HG03442 (cell line): ENCODE data around the gene GNAS-AS1.

ENCODE experiments used
- ATAC-seq: cut with Tn5 transposase; IDR thresholded peaks from one replicate; pipeline ENCODE4 v1.9.1; 2021; ENCODE audit warnings: mild to moderate bottlenecking, moderate library complexity; ENCODE audit not compliant: unreplicated experiment

GNAS-AS1 gene

GRCh38 chr20:58787211-58788005, 63.3 kb downstream of the GNAS-AS1 start:
- no peak for ATAC-seq

- no peak for ATAC-seq
These were observed 66.2 kb downstream of the GNAS-AS1 start for GRCh38 chr20:58784321-58785074.

GRCh38 chr20:58783511-58784011, 67.1 kb downstream of the GNAS-AS1 start:
- no peak for ATAC-seq

GRCh38 chr20:58781138-58781537, 69.6 kb downstream of the GNAS-AS1 start:
- ATAC-seq: no peak

GRCh38 chr20:58778760-58779159, 71.9 kb downstream of the GNAS-AS1 start:
- ATAC-seq: no peak

GRCh38 chr20:58777657-58778056, 73.0 kb downstream of the GNAS-AS1 start:
- no peak for ATAC-seq

- ATAC-seq: no peak
These were observed 74.6 kb downstream of the GNAS-AS1 start for GRCh38 chr20:58776109-58776508.

GRCh38 chr20:58775371-58775770, 75.3 kb downstream of the GNAS-AS1 start:
- no peak for ATAC-seq

- ATAC-seq: no peak
These were observed 75.9 kb downstream of the GNAS-AS1 start for GRCh38 chr20:58774667-58775263.

GRCh38 chr20:58774214-58774613, 76.5 kb downstream of the GNAS-AS1 start:
- no peak for ATAC-seq

- ATAC-seq: no peak
These were observed 77.9 kb downstream of the GNAS-AS1 start for GRCh38 chr20:58772786-58773185.
